GM12865 (cell line): ENCODE measurements around the gene SCN5A.

Experiments
- DNase-seq: peaks from one replicate; pipeline ENCODE4 v3.0.0; 2010; ENCODE audit warnings: low read depth
- H3K4me3 ChIP-seq: 2 replicates; pipeline ENCODE4 v1.5.1; 2011; ENCODE audit warnings: mild to moderate bottlenecking, low read depth, low read length, control low read depth
- TF ChIP-seq, protein P1 (sequence below): IDR thresholded peaks from 2 replicates; pipeline ENCODE4 v1.5.1; 2011; ENCODE audit warnings: low read length, control low read depth, low read depth, inconsistent platforms; ENCODE audit not compliant: insufficient read depth; ENCODE audit errors: missing control alignments

The SCN5A gene

DNA sequence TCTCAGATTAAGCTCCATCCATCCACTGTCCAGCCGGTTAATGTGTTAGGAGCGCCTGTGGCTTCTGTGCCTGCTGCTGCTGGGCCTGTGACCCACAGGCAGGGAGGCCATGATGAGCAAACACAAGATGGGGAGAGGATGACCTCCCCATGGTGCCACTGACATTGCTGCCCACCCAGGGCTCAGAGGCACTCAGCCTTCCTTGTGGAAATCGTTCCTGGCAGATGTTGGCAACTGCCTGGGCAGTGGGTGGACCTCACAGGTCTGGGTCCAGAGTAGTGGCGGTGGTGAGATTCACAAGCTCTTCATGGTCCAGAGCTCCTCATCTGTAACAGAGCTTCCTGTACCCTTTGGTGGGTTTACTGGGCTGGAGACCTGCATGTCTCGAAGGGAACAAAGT is 38.6 kb downstream of the SCN5A start:
- no peak overlapping the region for H3K4me3 ChIP-seq
- TF ChIP-seq, protein P1, sequence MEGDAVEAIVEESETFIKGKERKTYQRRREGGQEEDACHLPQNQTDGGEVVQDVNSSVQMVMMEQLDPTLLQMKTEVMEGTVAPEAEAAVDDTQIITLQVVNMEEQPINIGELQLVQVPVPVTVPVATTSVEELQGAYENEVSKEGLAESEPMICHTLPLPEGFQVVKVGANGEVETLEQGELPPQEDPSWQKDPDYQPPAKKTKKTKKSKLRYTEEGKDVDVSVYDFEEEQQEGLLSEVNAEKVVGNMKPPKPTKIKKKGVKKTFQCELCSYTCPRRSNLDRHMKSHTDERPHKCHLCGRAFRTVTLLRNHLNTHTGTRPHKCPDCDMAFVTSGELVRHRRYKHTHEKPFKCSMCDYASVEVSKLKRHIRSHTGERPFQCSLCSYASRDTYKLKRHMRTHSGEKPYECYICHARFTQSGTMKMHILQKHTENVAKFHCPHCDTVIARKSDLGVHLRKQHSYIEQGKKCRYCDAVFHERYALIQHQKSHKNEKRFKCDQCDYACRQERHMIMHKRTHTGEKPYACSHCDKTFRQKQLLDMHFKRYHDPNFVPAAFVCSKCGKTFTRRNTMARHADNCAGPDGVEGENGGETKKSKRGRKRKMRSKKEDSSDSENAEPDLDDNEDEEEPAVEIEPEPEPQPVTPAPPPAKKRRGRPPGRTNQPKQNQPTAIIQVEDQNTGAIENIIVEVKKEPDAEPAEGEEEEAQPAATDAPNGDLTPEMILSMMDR = no peak
- DNase-seq = no peak

DNA sequence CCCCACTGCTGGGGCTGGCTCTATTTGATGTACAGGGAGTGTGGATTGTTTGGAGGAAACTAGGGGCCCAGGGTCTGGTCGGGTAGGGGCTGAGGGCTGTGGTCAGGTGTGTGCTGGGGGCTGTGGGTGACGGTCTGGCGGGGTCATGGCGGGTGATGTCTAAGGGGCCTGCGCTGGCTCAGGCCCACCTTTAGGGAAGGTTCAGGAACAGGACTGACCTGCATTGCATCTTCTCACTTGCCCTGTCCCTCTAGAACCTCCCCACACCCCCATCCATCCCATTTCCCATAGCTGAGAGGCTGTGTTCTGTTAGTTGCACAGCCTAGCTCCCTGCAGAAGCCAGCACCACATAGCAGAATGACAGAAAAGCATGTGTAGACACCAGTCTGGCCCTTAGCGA is 39.1 kb downstream of the SCN5A start:
- no peak for DNase-seq
- no peak overlapping the region for H3K4me3 ChIP-seq
- TF ChIP-seq, protein P1 = no peak

DNA sequence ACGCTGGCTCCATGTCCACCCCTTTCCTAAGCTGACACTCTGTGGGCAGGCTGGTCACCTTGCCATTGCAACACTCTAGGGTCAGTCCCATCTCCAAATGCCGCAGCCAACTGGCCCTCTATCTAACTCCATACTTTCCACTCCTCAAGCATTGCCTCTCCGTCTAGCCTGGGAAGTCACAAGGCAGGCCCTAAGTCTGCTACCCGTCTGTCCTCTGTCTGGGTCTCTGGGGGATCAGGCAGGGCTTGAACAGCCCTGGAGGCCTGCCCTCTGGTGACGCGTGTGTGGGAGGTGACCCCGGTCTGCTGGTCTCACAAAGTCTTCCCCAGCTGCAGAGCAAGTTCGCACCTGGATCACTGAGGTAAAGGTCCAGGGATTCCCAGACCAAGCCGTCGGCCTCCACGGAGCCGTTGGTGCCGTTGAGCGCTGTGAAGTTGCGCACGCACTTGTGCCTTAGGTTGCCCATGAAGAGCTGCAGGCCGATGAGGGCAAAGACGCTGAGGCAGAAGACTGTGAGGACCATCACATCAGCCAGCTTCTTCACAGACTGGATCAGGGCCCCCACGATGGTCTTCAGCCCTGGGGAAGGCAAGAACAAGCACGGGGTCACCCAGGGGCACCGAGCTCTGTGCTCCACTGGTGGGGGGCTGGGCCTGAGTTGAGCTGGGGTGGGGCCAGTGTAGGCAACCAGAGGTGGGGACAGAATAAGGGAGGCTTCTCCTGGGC is 39.9 kb downstream of the SCN5A start:
- no peak for DNase-seq
- no peak overlapping the region for H3K4me3 ChIP-seq
- TF ChIP-seq, protein P1 = no peak

DNA sequence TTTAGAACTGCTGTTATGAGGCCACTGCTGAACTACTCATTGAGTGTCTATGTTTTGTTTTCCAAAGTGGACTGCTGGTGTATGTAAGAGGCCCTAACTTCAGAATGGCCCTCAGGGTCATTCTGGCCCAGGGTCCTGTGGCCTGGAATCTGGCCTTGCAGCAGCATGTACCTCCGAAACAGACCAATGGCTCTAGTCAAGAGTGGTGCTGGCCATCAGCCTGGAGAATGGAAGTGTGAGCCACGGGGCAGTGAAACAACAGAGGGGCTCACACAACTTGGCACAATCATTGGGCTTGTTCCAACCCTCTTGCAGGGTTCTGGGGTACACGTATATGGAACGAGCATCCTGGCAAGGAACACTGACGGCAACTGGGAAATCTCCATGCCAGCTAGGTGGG is 40.5 kb downstream of the SCN5A start:
- no peak for DNase-seq
- no peak overlapping the region for H3K4me3 ChIP-seq
- TF ChIP-seq, protein P1 = no peak

DNA sequence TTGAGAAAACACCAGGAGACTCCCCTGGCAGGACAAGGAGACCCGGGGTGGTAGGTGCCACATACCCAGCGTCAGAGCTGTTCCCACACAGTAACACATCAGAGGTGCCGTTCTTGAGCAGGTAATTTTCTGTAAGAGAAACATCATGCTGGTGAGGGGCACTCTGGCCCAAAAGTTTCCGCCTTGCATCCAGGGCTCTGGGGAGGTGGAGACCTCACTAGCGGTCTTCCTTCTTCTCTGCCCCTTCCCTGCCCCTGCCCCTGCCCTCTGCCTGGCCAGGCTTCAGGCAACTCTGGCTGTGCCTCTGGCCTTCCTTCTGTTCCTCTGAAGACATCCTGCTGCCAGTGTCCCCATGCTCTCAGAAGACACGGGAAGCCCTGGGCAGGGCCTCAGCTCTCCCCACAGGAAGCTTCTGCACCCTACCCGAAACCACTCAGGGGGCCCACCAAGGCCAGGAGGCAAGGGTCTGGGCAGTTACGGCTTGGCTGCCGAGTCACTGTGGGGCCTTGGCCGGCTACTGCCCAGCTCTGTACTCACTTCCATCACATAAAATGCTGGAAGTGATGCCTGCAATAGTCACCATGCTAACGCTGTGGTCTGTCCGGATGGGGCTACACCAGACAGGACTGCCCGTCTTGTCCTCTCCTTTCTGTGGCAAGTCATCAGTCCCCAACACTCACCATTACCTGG is 41.3 kb downstream of the SCN5A start:
- TF ChIP-seq, protein P1 = no peak
- H3K4me3 ChIP-seq = no peak overlapping the region
- DNase-seq = no peak

DNA sequence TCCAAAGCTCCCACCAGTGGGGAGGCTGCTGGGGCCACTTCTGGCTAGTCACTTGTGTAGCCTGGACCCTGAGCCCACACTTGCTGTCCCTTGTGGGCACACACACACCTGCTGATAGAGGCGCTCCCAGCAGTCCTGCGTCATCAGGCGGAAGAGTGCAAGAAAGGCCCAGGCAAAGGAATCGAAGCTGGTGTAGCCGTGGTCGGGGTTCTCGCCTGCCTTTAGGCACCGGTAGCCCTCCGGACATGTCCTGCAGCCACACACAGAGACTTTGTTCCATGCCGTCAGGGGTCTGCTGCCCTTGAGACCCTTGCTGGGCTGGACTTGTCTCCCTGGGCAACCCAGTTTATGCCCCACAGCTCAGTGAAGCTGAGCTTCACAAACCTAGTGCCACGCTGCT is 42.9 kb downstream of the SCN5A start:
- H3K4me3 ChIP-seq = no peak overlapping the region
- DNase-seq = no peak
- TF ChIP-seq, protein P1 = no peak
